Inflammatory macrophage treated with lipopolysaccharide for 1 hour (primary cell): ENCODE measurements around the gene SLC39A1.
"Not testable (repeated sequence)": the region's sequence is repeated elsewhere in the genome, so short reads cannot be mapped to it uniquely, and the experiment has no call there.

Experiments
- DNase-seq, 2 donors: peaks; one replicate each; pipeline ENCODE4 v3.0.0-alpha.2; 2020 to 2022

Gene SLC39A1

GRCh38 chr1:153928791-153929341, 34.5 kb downstream of the SLC39A1 start:
- no peak for DNase-seq

- no peak for DNase-seq
These were observed 35.1 kb downstream of the SLC39A1 start for GRCh38 chr1:153928245-153928644.

DNA sequence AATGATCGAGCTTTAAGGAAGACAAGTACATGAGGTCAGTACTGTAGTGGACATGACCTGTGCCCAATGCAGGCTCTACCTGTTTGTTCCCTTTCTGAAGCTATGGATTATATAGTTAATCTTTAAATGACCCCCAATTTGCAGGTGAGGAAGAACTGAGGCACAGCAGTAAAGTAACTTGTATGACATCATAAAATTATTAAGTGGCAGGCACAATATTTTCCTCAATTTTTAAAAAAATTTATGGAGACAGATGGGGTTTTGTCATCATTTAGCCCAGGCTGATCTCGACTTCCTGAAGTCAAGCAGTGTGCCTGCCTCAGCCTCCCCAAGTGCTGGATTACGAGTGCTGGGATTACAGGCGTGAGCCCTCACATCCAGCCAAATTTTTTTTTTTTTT, 36.9 kb downstream of the SLC39A1 start:
- no peak for DNase-seq

GRCh38 chr1:153922972-153923925, 40.1 kb downstream of the SLC39A1 start, which contains the start of gene GATAD2B:
TSS of gene GATAD2B (minus strand) at chr1:153922972. CDS start at chr1:153828347, 94,625 bp downstream.
- peak; percentile 100 for DNase-seq

DNA sequence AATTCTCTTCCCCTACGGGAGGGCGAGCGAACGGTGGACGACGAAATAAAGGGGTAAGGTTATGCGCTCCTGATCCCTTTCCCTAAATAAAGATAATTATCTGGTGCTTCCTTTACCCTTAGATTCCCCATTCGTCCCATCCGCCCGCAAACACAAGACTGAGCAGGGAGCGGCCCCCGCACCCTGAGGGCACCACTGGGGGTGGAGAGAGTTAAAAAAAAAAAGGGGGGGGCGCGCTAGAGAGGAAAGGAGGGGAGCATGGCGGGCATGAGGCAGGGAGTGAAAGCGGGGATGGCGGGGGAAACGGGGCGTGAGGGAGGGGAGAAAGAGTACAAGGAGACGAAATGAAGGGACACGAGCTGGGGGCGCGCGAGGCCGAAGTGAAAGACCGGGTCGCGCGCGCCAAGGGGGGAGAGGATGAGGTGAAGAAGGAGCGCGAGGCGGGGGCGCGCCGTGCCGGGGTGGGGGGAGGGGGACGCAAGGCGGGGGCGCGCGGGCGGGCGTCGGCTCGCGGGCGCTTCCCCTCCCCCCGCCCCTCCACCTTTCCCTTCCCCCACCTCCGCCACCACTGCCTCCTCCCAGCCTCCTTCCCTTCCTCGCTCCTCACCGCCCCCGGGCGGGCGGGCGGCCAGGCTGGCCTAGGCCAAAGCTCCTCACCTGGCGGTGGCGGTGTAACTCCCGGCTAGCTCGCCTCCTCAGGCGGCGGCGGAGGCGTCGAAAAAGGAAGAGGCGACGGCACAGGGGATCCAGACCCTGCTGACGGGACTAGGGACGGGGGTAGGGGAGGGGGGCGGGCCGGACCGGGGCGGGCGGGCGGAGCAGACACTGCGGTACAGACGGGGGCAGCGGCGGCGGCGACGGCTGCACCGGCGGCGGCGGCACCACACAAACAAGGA, 41.0 kb downstream of the SLC39A1 start:
- no peak for DNase-seq

DNA sequence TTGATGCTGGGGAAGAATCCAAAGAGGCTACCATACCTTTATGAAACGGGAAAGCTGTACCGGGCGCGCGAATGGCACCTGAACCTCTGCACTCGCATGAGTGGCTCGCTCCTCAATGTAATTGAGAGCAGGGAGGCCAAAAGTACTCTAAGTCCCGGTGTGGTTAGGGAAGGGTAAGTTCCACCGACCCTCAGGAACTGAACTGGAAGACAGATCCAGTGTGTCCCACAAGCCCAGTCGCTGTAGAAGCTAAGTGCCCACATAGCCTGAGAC, 41.6 kb downstream of the SLC39A1 start:
- no peak for DNase-seq

DNA sequence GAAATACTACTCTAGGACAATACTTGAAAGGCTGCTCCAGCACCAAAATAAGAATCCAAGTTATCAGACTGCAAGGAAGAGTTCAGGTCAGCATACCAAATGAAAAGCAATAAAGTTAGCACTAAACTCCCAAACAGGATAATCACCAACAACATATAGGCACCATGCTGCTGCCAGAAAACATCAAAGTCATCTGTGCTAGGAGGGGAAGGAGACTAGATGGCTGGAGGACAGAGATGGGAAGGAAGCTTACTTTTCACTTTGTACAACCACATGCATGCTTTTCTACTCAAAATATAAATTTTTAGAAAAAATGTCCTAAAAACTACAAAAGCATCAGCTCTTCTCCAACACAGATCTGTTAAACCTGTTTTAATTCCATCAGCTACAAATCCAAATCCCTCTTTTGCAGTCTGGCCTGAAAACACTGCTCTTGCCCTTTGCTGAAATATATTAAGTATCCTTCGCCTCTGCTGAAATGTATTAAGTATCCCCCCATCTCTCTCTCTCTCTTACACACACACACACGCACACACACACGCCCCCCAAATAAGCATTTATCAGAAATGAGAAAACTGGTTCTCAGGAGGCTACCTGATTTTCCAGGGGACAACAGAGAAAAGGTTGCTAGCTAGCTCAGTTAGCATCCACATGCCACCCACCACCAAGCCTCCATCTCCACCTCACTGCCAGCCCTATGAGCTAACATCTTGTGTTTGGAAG, 42.1 kb downstream of the SLC39A1 start:
- no peak for DNase-seq

- peak; percentile 11 to 36 for DNase-seq
These were observed 43.2 kb downstream of the SLC39A1 start for GRCh38 chr1:153919876-153920852.

GRCh38 chr1:153916297-153916696, 47.0 kb downstream of the SLC39A1 start:
- DNase-seq: no peak

GRCh38 chr1:153912349-153912748, 51.0 kb downstream of the SLC39A1 start:
- no peak for DNase-seq

DNA sequence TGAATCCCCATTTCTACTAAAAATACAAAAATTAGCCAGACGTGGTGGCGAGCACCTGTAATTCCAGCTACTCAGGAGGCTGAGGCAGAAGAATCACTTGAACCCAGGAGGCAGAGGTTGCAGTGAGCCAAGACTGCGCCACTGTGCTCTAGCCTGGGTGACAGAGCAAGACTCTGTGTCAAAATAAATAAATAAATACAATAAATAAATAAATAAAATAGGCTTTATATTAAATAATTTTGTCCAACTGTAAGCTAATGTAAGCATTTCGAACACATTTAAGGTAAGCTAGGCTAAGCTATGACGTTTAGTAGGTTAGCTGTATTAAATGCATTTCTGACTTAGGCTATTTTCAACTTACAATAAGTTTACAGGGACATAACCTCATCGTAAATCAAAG, 52.8 kb downstream of the SLC39A1 start:
- not testable (repeated sequence) for DNase-seq
